Panc1 (cell line): ENCODE data around the gene MAMSTR. TPM values are rescaled to one million over a fixed set of nuclear protein-coding genes. Genes with fewer than 3 reads are reported as not detected.
"Not testable (repeated sequence)": the region's sequence is repeated elsewhere in the genome, so short reads cannot be mapped to it uniquely, and the experiment has no call there.

Experiments used
- ATAC-seq: fragments of 200-7000 bp; cut with Tn5 transposase; 2 replicates; pipeline ENCODE4 v1.9.1; 2020; ENCODE audit warnings: mild to moderate bottlenecking, moderate library complexity
- BruUV-seq: library from RNA; stranded (reverse); fragments of 400-500 nt; replicated peaks from 2 replicates; lab custom pipeline; 2021; lab: Mats Ljungman, UMichigan
- CTCF ChIA-PET: fragments of 300-600 bp; sonication (Branson Sonifier 250); formaldehyde crosslinking; loops from one replicate; lab custom pipeline; 2022; ENCODE audit warnings: antibody characterized with exemption; lab: Charles Lee
- POLR2A ChIA-PET: fragments of 300-600 bp; sonication (Branson Sonifier 250); formaldehyde crosslinking; loops from one replicate; lab custom pipeline; 2022; ENCODE audit warnings: antibody characterized with exemption; lab: Charles Lee
- DNase-seq: peaks from one replicate; pipeline ENCODE4 v3.0.0-alpha.2; 2010; ENCODE audit warnings: low read depth, low spot score
- H3K27ac ChIP-seq: 2 replicates; pipeline ENCODE4 v1.5.1; 2011; ENCODE audit warnings: mild to moderate bottlenecking, low read length, inconsistent platforms
- H3K27me3 ChIP-seq: fragments of 200-500 bp; sonication (Bioruptor generic); 2 replicates; pipeline ENCODE4 v1.6.0; 2014; ENCODE audit warnings: low read length, inconsistent platforms; ENCODE audit not compliant: control insufficient read depth, insufficient read depth
- H3K36me3 ChIP-seq: fragments of 200-500 bp; sonication (Bioruptor generic); 2 replicates; pipeline ENCODE4 v1.5.1; 2014; ENCODE audit warnings: inconsistent platforms, mild to moderate bottlenecking, low read length, moderate library complexity; ENCODE audit not compliant: control insufficient read depth, insufficient read depth
- H3K4me1 ChIP-seq: 2 replicates; pipeline ENCODE4 v1.5.1; 2011; ENCODE audit warnings: inconsistent platforms, mild to moderate bottlenecking, low read length, moderate library complexity; ENCODE audit not compliant: control insufficient read depth, insufficient read depth
- H3K4me3 ChIP-seq, 2 experiments: 2 replicates each; pipeline ENCODE4 v1.5.1; 2011 to 2012; ENCODE audit warnings: low read depth in 2 of 2, low read length in 2 of 2, mild to moderate bottlenecking in 2 of 2, inconsistent platforms in 1 of 2, moderate library complexity in 1 of 2
- H3K9me3 ChIP-seq: fragments of 200-500 bp; sonication (Bioruptor generic); 2 replicates; pipeline ENCODE4 v1.5.1; 2014; ENCODE audit warnings: low read depth, mild to moderate bottlenecking, inconsistent platforms, low read length, moderate library complexity; ENCODE audit not compliant: control insufficient read depth, insufficient read depth
- CTCF ChIP-seq: fragments of 450-650 bp; IDR thresholded peaks from 2 replicates; pipeline ENCODE4 v1.5.1; 2017; ENCODE audit warnings: mild to moderate bottlenecking
- POLR2AphosphoS5 ChIP-seq: IDR thresholded peaks from 2 replicates; pipeline ENCODE4 v1.6.1; 2012; ENCODE audit warnings: mild to moderate bottlenecking, low read depth, low read length, moderate library complexity
- REST ChIP-seq, 2 experiments: IDR thresholded peaks; 2 replicates each; pipeline ENCODE4 v1.6.1; 2011 to 2012; ENCODE audit warnings: low read depth in 2 of 2, control low read depth in 1 of 2, low read length in 1 of 2, mild to moderate bottlenecking in 1 of 2, moderate library complexity in 1 of 2; ENCODE audit not compliant: insufficient read depth in 1 of 2
- SIN3A ChIP-seq: IDR thresholded peaks from 2 replicates; pipeline ENCODE4 v1.6.1; 2012; ENCODE audit warnings: low read depth, mild to moderate bottlenecking, low read length, moderate library complexity, borderline replicate concordance; ENCODE audit not compliant: insufficient read depth
- TCF7L2 ChIP-seq: IDR thresholded peaks from 2 replicates; pipeline ENCODE4 v1.6.1; 2011; ENCODE audit warnings: mild to moderate bottlenecking, low read depth, low read length, inconsistent platforms
- in situ Hi-C: cut with HindIII; loops from 2 replicates; pipeline ENCODE4 v1.10.0; 2016; ENCODE audit warnings: low sequenced_read_pairs, low pct_unique_long_range_greater_than_20kb
- intact Hi-C: fragments of 100-400 bp; cut with micrococcal nuclease; formaldehyde crosslinking; loops from one replicate; pipeline ENCODE4 v1.10.0; 2022; ENCODE audit not compliant: unreplicated experiment
- total RNA-seq: library from RNA; stranded (reverse); gene quantifications from one replicate; pipeline ENCODE4 v1.2.1, GENCODE V29; 2021; ENCODE audit not compliant: unreplicated experiment

MAMSTR gene
- total RNA-seq, 1 experiment from 2014 or later = 3.3 TPM

- in situ Hi-C loops = no loop called here
- ChIA-PET CTCF (no interaction called here), POLR2A (no interaction called here)
- H3K4me1 ChIP-seq = no peaks in the 10 kb centered on the region
- DNase-seq = no peak
- no peaks in the 10 kb centered on the region for H3K27me3 ChIP-seq
- no peaks in the 10 kb centered on the region for H3K36me3 ChIP-seq
- no peaks in the 10 kb centered on the region for H3K9me3 ChIP-seq
- no peak overlapping the region for H3K4me3 ChIP-seq
- no TSS peak for BruUV-seq
- intact Hi-C loops = no loop called here
- no peak overlapping the region for H3K27ac ChIP-seq
- TF ChIP-seq TCF7L2 (no peak), SIN3A (no peak), POLR2AphosphoS5 (no peak), REST (IDR thresholded peaks at IDR 0.05; ENCODE audit: insufficient read depth in 1 of 2, low read depth in 2 of 2, low read length in 1 of 2) (no peak), CTCF (no peak)
- ATAC-seq = no peak
Measured at GRCh38 chr19:48680436-48681126, 38.9 kb downstream of the MAMSTR start.

GRCh38 chr19:48680006-48680405, 39.5 kb downstream of the MAMSTR start:
- POLR2A ChIA-PET, H3K36me3 ChIP-seq, H3K4me3 ChIP-seq, intact Hi-C loops, H3K27ac ChIP-seq, BruUV-seq, ATAC-seq, H3K9me3 ChIP-seq, DNase-seq, H3K27me3 ChIP-seq, in situ Hi-C loops, H3K4me1 ChIP-seq, CTCF ChIA-PET: not testable (repeated sequence)

GRCh38 chr19:48678201-48678600, 41.3 kb downstream of the MAMSTR start:
- H3K4me3 ChIP-seq = no peak overlapping the region
- DNase-seq (no peak), ATAC-seq (no peak)
- no peak overlapping the region for H3K27ac ChIP-seq
- ChIA-PET CTCF (interaction anchor here (0.6 kb wide), 2 partner anchors 13 to 221 kb away, joined by 3 read pairs; no protein-coding TSS in a partner anchor), POLR2A (no interaction called here)
- in situ Hi-C loops (no loop called here), intact Hi-C loops (no loop called here)
- TF ChIP-seq SIN3A (no peak), TCF7L2 (no peak), POLR2AphosphoS5 (no peak), REST (IDR thresholded peaks at IDR 0.05; ENCODE audit: insufficient read depth in 1 of 2, low read depth in 2 of 2, low read length in 1 of 2) (no peak), CTCF (no peak)
- no peaks in the 10 kb centered on the region for H3K27me3 ChIP-seq
- no peaks in the 10 kb centered on the region for H3K4me1 ChIP-seq
- no TSS peak for BruUV-seq
- H3K9me3 ChIP-seq = no peaks in the 10 kb centered on the region
- H3K36me3 ChIP-seq = no peaks in the 10 kb centered on the region
